Endothelial cell of umbilical vein (primary cell): Measurements from ENCODE around the gene MUC2. TPM values are rescaled to one million over a fixed set of nuclear protein-coding genes. Genes with fewer than 3 reads are reported as not detected.

Experiments
- BruUV-seq: library from RNA; stranded (reverse); fragments of 400-500 nt; replicated peaks from 2 replicates; lab custom pipeline; 2021; lab: Mats Ljungman, UMichigan
- CTCF ChIA-PET: fragments of 300-600, 350-600 bp; sonication (Branson Sonifier 250); formaldehyde crosslinking; loops from one replicate; lab custom pipeline; 2021; ENCODE audit warnings: antibody characterized with exemption, inconsistent platforms; lab: Charles Lee
- POLR2A ChIA-PET: fragments of 300-600, 350-600 bp; sonication (Branson Sonifier 250); formaldehyde crosslinking; loops from one replicate; lab custom pipeline; 2021; ENCODE audit warnings: antibody characterized with exemption, inconsistent platforms; lab: Charles Lee
- DNase-seq: peaks from one replicate; pipeline ENCODE4 v3.0.0-alpha.2; 2011; ENCODE audit warnings: low read depth, low spot score
- FAIRE-seq: peaks from 2 replicates; lab custom pipeline; 2011; peaks lifted over from hg19 to GRCh38; lab: Jason Lieb, UNC
- H2AFZ ChIP-seq: 2 replicates; pipeline ENCODE4 v1.6.0; 2012; ENCODE audit warnings: low read depth, low read length, control low read depth, inconsistent platforms
- H3K27ac ChIP-seq: 2 replicates; pipeline ENCODE4 v1.5.1; 2011; ENCODE audit warnings: low read depth, mild to moderate bottlenecking, control low read depth, low read length, moderate library complexity; ENCODE audit not compliant: insufficient read depth
- H3K27me3 ChIP-seq, 2 experiments: 2 replicates each; pipeline versions ENCODE4 v1.6.0 to v1.6.1; 2011; ENCODE audit warnings: low read length in 2 of 2, mixed read lengths in 1 of 2; ENCODE audit not compliant: control insufficient read depth in 2 of 2, insufficient read depth in 2 of 2
- H3K36me3 ChIP-seq, 2 experiments: 2 replicates in 1 of 2; 3 replicates in 1 of 2; pipeline ENCODE4 v1.5.1; 2011; ENCODE audit warnings: low read length in 2 of 2, mild to moderate bottlenecking in 1 of 2, moderate library complexity in 1 of 2; ENCODE audit not compliant: control insufficient read depth in 2 of 2, insufficient read depth in 2 of 2; ENCODE audit errors: extremely low read depth in 1 of 2
- H3K4me1 ChIP-seq: 3 replicates; pipeline ENCODE4 v1.5.1; 2011; ENCODE audit warnings: mild to moderate bottlenecking, low read length; ENCODE audit not compliant: control insufficient read depth, insufficient read depth; ENCODE audit errors: extremely low read depth
- H3K4me2 ChIP-seq: 2 replicates; pipeline ENCODE4 v1.6.1; 2011; ENCODE audit warnings: low read length, control low read depth, mixed read lengths; ENCODE audit not compliant: insufficient read depth
- H3K4me3 ChIP-seq, 3 experiments: fragments of 200-600 bp in 1 of 3; sonication (generic), shearing (Covaris generic) in 1 of 3; replicated peaks in 1 of 3; 2 replicates each; pipeline ENCODE4 v1.5.1; 2011 to 2016; ENCODE audit warnings: control low read depth in 3 of 3, low read length in 3 of 3, mild to moderate bottlenecking in 2 of 3, inconsistent platforms in 1 of 3, low read depth in 1 of 3, moderate library complexity in 1 of 3; ENCODE audit not compliant: insufficient read depth in 1 of 3
- H3K79me2 ChIP-seq: 2 replicates; pipeline ENCODE4 v1.6.0; 2012; ENCODE audit warnings: low read length, inconsistent platforms; ENCODE audit not compliant: control insufficient read depth, insufficient read depth
- H3K9ac ChIP-seq: replicated peaks from 2 replicates; pipeline ENCODE3; 2011; ENCODE audit warnings: low read length, control low read depth; ENCODE audit not compliant: insufficient read depth; ENCODE audit errors: extremely low read depth
- H3K9me1 ChIP-seq: replicated peaks from 3 replicates; pipeline ENCODE4 v1.6.0; 2011; ENCODE audit warnings: mild to moderate bottlenecking, low read length; ENCODE audit not compliant: control insufficient read depth, insufficient read depth; ENCODE audit errors: extremely low read depth
- H3K9me3 ChIP-seq: replicated peaks from 2 replicates; pipeline ENCODE4 v1.5.1; 2012; ENCODE audit warnings: low read length, inconsistent platforms; ENCODE audit not compliant: control insufficient read depth, insufficient read depth
- H4K20me1 ChIP-seq: replicated peaks from 2 replicates; pipeline ENCODE3; 2011; ENCODE audit warnings: mild to moderate bottlenecking, low read length; ENCODE audit not compliant: control insufficient read depth, insufficient read depth; ENCODE audit errors: extremely low read depth
- EZH2 ChIP-seq: IDR thresholded peaks from 2 replicates; pipeline ENCODE4 v1.6.1; 2012; ENCODE audit warnings: borderline replicate concordance, low read depth, mild to moderate bottlenecking, moderate library complexity, low read length, inconsistent platforms; ENCODE audit not compliant: severe bottlenecking
- FOS ChIP-seq: IDR thresholded peaks from 2 replicates; pipeline ENCODE4 v1.6.1; 2011; ENCODE audit warnings: mild to moderate bottlenecking, low read length, moderate library complexity, borderline replicate concordance; ENCODE audit not compliant: insufficient read depth
- GATA2 ChIP-seq: IDR thresholded peaks from 2 replicates; pipeline ENCODE4 v1.7.0; 2011; ENCODE audit warnings: low read depth, mild to moderate bottlenecking, moderate library complexity, mixed read lengths, low read length; ENCODE audit not compliant: insufficient read length, insufficient read depth
- JUN ChIP-seq: IDR thresholded peaks from 2 replicates; pipeline ENCODE4 v1.6.1; 2011; ENCODE audit warnings: borderline replicate concordance, low read depth; ENCODE audit not compliant: insufficient read length, insufficient read depth
- MAX ChIP-seq: IDR thresholded peaks from 2 replicates; pipeline ENCODE4 v1.6.1; 2011; ENCODE audit not compliant: insufficient read depth, insufficient read length
- MYC ChIP-seq: IDR thresholded peaks from one replicate; pipeline ENCODE4 v1.6.1; 2011; ENCODE audit warnings: mild to moderate bottlenecking, low read depth, low read length
- POLR2A ChIP-seq: IDR thresholded peaks from 2 replicates; pipeline ENCODE4 v1.6.1; 2012; ENCODE audit warnings: low read depth, mild to moderate bottlenecking, control low read depth, low read length
- POLR2AphosphoS5 ChIP-seq: IDR thresholded peaks from 2 replicates; pipeline ENCODE4 v1.6.1; 2012; ENCODE audit warnings: low read depth, mild to moderate bottlenecking, control low read depth, low read length, moderate library complexity; ENCODE audit not compliant: insufficient read depth
- dilution Hi-C: fragments of 300-500 bp; cut with MboI; formaldehyde crosslinking; loops from one replicate; pipeline ENCODE4 v1.15.0; 2019; ENCODE audit warnings: low sequenced_read_pairs; ENCODE audit not compliant: extremely low pct_ligation_motif_present
- intact Hi-C: fragments of 100-400 bp; cut with micrococcal nuclease; formaldehyde crosslinking; loops from one replicate; pipeline ENCODE4 v1.10.0; 2022
- polyA plus RNA-seq, 4 experiments: library from polyadenylated mRNA; depleted of rRNA in 3 of 4; stranded (reverse) in 3 of 4; unstranded in 1 of 4; fragments of >200 nt; gene quantifications; 2 replicates each; pipeline versions ENCODE4 v1.2.1 to v1.2.3, GENCODE V29; 2011 to 2012; ENCODE audit warnings: missing spikeins in 1 of 4
- total RNA-seq: library from RNA; stranded (reverse); gene quantifications from 2 replicates; pipeline ENCODE4 v1.2.3, GENCODE V29; 2021
- TF ChIP-seq, protein P1 (sequence below), 2 donors: IDR thresholded peaks; 1 replicate in 1 of 2; 2 replicates in 1 of 2; pipeline ENCODE4 v1.5.1; 2011; ENCODE audit warnings: low read length in 2 of 2, mild to moderate bottlenecking in 2 of 2, moderate library complexity in 2 of 2, control low read depth in 1 of 2, inconsistent platforms in 1 of 2, low read depth in 1 of 2; ENCODE audit not compliant: insufficient read depth in 1 of 2; ENCODE audit errors: extremely low read depth in 1 of 2

Gene MUC2
- total and polyA plus RNA-seq, 2 donors (not counting 3 experiments of a cell fraction or from before 2014, with no cell fraction given) = not detected

DNA sequence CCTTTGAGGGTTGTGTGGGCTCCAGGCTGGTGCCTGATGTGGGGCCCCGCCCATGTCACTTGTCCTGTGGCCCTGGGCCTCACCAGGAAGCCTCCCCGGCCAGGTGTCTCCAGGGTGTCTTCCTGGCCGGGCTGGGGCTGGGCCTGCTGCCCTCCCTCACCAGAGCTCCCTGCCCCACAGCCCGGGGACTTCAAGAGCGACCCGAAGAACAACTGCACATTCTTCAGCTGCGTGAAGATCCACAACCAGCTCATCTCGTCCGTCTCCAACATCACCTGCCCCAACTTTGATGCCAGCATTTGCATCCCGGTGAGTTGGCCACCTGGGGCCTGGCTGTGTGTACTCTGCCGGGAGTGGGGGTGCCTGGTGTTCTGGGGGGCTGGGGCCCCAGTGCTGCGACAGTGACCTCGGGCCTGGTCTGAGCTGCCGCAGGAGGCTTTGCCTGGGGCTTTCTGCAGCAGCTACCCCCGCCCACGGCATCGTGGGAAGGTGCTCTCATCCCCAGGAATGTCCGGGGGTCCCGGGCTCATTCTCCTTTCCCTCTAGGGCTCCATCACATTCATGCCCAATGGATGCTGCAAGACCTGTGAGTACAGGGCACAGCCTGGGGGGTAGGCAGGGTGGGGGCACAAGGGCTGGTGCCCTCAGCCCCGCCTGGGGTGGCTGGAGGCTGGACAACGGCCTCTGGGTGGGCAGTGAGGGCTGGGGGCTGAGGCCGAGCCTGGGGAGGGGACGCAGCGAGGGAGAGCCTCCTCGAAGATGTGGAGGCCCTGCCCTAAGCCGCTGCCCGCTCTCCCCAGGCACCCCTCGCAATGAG is 34.6 kb downstream of the MUC2 start:
- Histone ChIP-seq H3K27ac (no peak overlapping the region), H3K36me3 (no peaks in the 10 kb centered on the region), H3K9ac (no peak overlapping the region), H3K4me2 (no peak overlapping the region), H4K20me1 (no peaks in the 10 kb centered on the region), H3K9me3 (no peaks in the 10 kb centered on the region), H3K79me2 (no peaks in the 10 kb centered on the region), H3K4me3 (no peak overlapping the region), H3K27me3 (no peaks in the 10 kb centered on the region), H3K4me1 (no peaks in the 10 kb centered on the region), H3K9me1 (no peaks in the 10 kb centered on the region), H2AFZ (no peak overlapping the region)
- no TSS peak for BruUV-seq
- FAIRE-seq = no peak
- POLR2A ChIA-PET = no interaction called here
- DNase-seq = no peak
- TF ChIP-seq POLR2AphosphoS5 = no peak
- TF ChIP-seq, protein P1, sequence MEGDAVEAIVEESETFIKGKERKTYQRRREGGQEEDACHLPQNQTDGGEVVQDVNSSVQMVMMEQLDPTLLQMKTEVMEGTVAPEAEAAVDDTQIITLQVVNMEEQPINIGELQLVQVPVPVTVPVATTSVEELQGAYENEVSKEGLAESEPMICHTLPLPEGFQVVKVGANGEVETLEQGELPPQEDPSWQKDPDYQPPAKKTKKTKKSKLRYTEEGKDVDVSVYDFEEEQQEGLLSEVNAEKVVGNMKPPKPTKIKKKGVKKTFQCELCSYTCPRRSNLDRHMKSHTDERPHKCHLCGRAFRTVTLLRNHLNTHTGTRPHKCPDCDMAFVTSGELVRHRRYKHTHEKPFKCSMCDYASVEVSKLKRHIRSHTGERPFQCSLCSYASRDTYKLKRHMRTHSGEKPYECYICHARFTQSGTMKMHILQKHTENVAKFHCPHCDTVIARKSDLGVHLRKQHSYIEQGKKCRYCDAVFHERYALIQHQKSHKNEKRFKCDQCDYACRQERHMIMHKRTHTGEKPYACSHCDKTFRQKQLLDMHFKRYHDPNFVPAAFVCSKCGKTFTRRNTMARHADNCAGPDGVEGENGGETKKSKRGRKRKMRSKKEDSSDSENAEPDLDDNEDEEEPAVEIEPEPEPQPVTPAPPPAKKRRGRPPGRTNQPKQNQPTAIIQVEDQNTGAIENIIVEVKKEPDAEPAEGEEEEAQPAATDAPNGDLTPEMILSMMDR (IDR thresholded peaks at IDR 0.05; ENCODE audit: extremely low read depth in 1 of 2, insufficient read depth in 1 of 2, low read depth in 1 of 2, low read length in 2 of 2) = no peak
- no peak for TF ChIP-seq POLR2A
- no peak for TF ChIP-seq EZH2
- TF ChIP-seq MAX = no peak
- TF ChIP-seq FOS = no peak
- TF ChIP-seq MYC = no peak
- no peak for TF ChIP-seq JUN
- no peak for TF ChIP-seq GATA2
- dilution Hi-C loops (no loop called here), intact Hi-C loops (no loop called here)
- CTCF ChIA-PET = no interaction called here
